GM12878 (cell line): ENCODE measurements around the gene VWA3B.

ENCODE experiments used
- BCL3 ChIP-seq: IDR thresholded peaks from 2 replicates; pipeline ENCODE4 v1.6.1; 2011; ENCODE audit warnings: borderline replicate concordance, low read depth, mild to moderate bottlenecking, moderate library complexity, low read length; ENCODE audit not compliant: insufficient read depth, poor library complexity, severe bottlenecking
- BMI1 ChIP-seq: fragments of 450-650 bp; IDR thresholded peaks from 2 replicates; pipeline ENCODE4 v1.6.1; 2016; ENCODE audit warnings: mild to moderate bottlenecking, moderate library complexity, borderline replicate concordance
- PBX3 ChIP-seq: IDR thresholded peaks from 2 replicates; pipeline ENCODE4 v1.6.1; 2011; ENCODE audit warnings: mild to moderate bottlenecking, low read depth, low read length, moderate library complexity; ENCODE audit not compliant: insufficient replicate concordance
- TF ChIP-seq, protein P1 (sequence below), 3 experiments: IDR thresholded peaks in 2 of 3; conservative IDR thresholded peaks in 1 of 3; 2 replicates each; pipeline ENCODE4 v1.5.1; 2011; ENCODE audit warnings: low read depth in 3 of 3, low read length in 3 of 3, mild to moderate bottlenecking in 3 of 3, control low read depth in 2 of 3, moderate library complexity in 2 of 3, inconsistent platforms in 1 of 3, mixed read lengths in 1 of 3; ENCODE audit not compliant: control insufficient read depth in 2 of 3, insufficient read depth in 1 of 3; ENCODE audit errors: extremely low read depth in 1 of 3
- TF ChIP-seq, protein P2 (sequence below): IDR thresholded peaks from 2 replicates; pipeline ENCODE4 v1.6.1; 2011; ENCODE audit warnings: low read depth, mild to moderate bottlenecking, low read length, moderate library complexity, borderline replicate concordance; ENCODE audit errors: extremely low read depth

DNA sequence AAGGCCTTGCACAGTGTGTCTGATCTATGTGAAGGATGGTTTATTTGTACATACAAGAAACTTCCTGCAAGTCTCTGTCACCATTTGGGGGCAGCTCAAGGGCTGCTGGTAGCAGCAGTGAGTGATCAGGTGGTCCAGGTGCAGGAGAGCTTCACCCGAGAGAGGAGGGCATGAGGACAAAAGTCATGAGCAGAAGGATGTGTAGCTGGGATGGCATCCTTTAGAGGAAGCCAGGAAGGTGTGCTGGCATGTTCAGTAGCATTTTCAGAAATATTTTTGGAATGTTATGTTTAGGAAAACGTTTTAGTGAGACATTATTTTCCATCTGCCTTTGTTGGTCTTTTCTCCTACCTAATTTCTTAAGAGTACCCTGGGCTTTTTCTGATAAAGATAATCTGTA, 31.9 kb downstream of the VWA3B start:
- TF ChIP-seq PBX3, result no peak
- TF ChIP-seq, protein P1, sequence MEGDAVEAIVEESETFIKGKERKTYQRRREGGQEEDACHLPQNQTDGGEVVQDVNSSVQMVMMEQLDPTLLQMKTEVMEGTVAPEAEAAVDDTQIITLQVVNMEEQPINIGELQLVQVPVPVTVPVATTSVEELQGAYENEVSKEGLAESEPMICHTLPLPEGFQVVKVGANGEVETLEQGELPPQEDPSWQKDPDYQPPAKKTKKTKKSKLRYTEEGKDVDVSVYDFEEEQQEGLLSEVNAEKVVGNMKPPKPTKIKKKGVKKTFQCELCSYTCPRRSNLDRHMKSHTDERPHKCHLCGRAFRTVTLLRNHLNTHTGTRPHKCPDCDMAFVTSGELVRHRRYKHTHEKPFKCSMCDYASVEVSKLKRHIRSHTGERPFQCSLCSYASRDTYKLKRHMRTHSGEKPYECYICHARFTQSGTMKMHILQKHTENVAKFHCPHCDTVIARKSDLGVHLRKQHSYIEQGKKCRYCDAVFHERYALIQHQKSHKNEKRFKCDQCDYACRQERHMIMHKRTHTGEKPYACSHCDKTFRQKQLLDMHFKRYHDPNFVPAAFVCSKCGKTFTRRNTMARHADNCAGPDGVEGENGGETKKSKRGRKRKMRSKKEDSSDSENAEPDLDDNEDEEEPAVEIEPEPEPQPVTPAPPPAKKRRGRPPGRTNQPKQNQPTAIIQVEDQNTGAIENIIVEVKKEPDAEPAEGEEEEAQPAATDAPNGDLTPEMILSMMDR (IDR thresholded peaks at IDR 0.05 in 2 of 3, conservative IDR thresholded peaks at IDR 0.05 in 1 of 3; ENCODE audit: control insufficient read depth in 2 of 3, extremely low read depth in 1 of 3, insufficient read depth in 1 of 3, low read depth in 3 of 3, low read length in 3 of 3), result no peak
- TF ChIP-seq, protein P2, sequence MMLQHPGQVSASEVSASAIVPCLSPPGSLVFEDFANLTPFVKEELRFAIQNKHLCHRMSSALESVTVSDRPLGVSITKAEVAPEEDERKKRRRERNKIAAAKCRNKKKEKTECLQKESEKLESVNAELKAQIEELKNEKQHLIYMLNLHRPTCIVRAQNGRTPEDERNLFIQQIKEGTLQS, result no peak
- no peak for TF ChIP-seq BCL3
- TF ChIP-seq BMI1, result no peak
